ENCODE data around the gene DHRS3. TPM values are rescaled to one million over a fixed set of nuclear protein-coding genes. Genes with fewer than 3 reads are reported as not detected.

DHRS3 gene
- polyA plus RNA-seq, 1 of the 3 experiments (the other 2 are of a cell fraction) = 44.8 TPM

DNA sequence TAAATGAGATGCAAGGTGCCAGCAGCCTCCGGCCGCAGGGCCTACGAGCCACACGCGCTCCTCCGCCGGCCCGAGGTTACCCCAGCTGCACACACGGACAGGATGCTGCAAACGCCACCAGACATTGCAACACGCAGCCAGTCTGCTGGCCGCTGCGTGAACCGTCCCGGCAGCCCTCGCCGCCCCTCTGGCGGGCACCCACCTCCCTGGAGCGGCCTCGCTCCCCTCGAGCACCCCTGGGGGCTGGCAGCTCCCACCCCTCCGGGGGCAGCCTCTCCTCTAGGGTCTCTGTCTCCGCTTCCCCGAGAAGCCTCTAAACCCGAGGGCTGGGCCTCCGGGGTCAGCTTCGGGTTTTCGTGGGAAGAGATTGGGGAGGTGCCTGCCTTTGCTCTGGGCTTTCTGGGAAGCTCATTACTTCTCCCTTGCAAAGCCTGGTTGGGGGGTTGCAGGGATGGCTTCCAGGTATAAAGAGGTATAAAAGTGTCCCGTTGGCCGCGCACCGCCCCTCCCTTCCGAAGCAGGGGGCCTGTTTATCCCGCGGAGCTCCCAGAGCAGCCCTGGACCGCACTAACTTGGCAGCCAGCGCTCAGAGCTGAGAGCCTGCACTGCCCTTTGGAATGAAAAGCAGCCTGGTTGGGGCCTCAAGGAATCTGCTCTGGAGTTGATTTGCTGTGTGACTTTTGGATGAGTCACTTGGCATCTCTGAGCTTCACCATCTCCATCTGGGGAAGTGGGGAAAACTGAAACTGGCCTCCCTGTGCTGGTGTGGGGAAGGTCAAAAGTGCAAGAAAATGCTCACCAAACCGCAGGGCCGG, 21.8 kb downstream of the DHRS3 start (continued):
- TF ChIP-seq SMC3 (IDR thresholded peaks at IDR 0.05; ENCODE audit: low read depth, low read length) (0 out of 2 replicates have a peak, but pooled peaks have one; percentile 3), NRF1 (IDR thresholded peaks at IDR 0.05; ENCODE audit: low read depth, low read length) (no peak), FOXM1 (IDR thresholded peaks at IDR 0.05; ENCODE audit: low read depth) (peak; percentile 71), FOSL2 (IDR thresholded peaks at IDR 0.05; ENCODE audit: borderline replicate concordance, low read depth) (peak; percentile 93), GATA2 (CRISPR knock-in tag; IDR thresholded peaks at IDR 0.05) (no peak), YY1 (IDR thresholded peaks at IDR 0.05; ENCODE audit: low read depth) (no peak), JUND (IDR thresholded peaks at IDR 0.05) (peak; percentile 91), MEF2A (IDR thresholded peaks at IDR 0.05; ENCODE audit: borderline replicate concordance, low read depth) (peak; percentile 49; the same call in 1 of the 2 replicates), FOXJ3 (CRISPR knock-in tag; IDR thresholded peaks at IDR 0.05) (no peak), MXI1 (IDR thresholded peaks at IDR 0.05; ENCODE audit: low read depth, low read length) (peak; percentile 34; the same call in 1 of the 2 replicates), RAD21 (IDR thresholded peaks at IDR 0.05; ENCODE audit: low read length) (peak; percentile 4; the same call in 1 of the 2 replicates), GABPA (IDR thresholded peaks at IDR 0.05; ENCODE audit: low read depth) (no peak; the same call in 1 of the 2 replicates), POLR2AphosphoS5 (IDR thresholded peaks at IDR 0.05; ENCODE audit: low read depth, low read length) (peak; percentile 87), RXRA (IDR thresholded peaks at IDR 0.05; ENCODE audit: borderline replicate concordance, low read depth) (peak; percentile 100), TCF12 (IDR thresholded peaks at IDR 0.05) (peak; percentile 97), RCOR1 (IDR thresholded peaks at IDR 0.05; ENCODE audit: low read length) (peak; percentile 71), CHD2 (IDR thresholded peaks at IDR 0.05; ENCODE audit: low read length, partially characterized antibody) (no peak), ELF1 (IDR thresholded peaks at IDR 0.05) (peak; percentile 48; the same call in 1 of the 2 replicates)
- TF ChIP-seq, protein P1, sequence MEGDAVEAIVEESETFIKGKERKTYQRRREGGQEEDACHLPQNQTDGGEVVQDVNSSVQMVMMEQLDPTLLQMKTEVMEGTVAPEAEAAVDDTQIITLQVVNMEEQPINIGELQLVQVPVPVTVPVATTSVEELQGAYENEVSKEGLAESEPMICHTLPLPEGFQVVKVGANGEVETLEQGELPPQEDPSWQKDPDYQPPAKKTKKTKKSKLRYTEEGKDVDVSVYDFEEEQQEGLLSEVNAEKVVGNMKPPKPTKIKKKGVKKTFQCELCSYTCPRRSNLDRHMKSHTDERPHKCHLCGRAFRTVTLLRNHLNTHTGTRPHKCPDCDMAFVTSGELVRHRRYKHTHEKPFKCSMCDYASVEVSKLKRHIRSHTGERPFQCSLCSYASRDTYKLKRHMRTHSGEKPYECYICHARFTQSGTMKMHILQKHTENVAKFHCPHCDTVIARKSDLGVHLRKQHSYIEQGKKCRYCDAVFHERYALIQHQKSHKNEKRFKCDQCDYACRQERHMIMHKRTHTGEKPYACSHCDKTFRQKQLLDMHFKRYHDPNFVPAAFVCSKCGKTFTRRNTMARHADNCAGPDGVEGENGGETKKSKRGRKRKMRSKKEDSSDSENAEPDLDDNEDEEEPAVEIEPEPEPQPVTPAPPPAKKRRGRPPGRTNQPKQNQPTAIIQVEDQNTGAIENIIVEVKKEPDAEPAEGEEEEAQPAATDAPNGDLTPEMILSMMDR (IDR thresholded peaks at IDR 0.05) = no peak
- TF ChIP-seq, protein P2, sequence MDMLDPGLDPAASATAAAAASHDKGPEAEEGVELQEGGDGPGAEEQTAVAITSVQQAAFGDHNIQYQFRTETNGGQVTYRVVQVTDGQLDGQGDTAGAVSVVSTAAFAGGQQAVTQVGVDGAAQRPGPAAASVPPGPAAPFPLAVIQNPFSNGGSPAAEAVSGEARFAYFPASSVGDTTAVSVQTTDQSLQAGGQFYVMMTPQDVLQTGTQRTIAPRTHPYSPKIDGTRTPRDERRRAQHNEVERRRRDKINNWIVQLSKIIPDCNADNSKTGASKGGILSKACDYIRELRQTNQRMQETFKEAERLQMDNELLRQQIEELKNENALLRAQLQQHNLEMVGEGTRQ (IDR thresholded peaks at IDR 0.05; ENCODE audit: borderline replicate concordance, low read depth, low read length) = no peak
- TF ChIP-seq, protein P3, sequence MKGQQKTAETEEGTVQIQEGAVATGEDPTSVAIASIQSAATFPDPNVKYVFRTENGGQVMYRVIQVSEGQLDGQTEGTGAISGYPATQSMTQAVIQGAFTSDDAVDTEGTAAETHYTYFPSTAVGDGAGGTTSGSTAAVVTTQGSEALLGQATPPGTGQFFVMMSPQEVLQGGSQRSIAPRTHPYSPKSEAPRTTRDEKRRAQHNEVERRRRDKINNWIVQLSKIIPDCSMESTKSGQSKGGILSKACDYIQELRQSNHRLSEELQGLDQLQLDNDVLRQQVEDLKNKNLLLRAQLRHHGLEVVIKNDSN (IDR thresholded peaks at IDR 0.05; ENCODE audit: borderline replicate concordance, low read depth) = 0 out of 2 replicates have a peak, but pooled peaks have one; percentile 6
- TF ChIP-seq, protein P4, sequence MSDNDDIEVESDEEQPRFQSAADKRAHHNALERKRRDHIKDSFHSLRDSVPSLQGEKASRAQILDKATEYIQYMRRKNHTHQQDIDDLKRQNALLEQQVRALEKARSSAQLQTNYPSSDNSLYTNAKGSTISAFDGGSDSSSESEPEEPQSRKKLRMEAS (IDR thresholded peaks at IDR 0.05; ENCODE audit: low read depth) = peak; percentile 91
- TF ChIP-seq, protein P5, sequence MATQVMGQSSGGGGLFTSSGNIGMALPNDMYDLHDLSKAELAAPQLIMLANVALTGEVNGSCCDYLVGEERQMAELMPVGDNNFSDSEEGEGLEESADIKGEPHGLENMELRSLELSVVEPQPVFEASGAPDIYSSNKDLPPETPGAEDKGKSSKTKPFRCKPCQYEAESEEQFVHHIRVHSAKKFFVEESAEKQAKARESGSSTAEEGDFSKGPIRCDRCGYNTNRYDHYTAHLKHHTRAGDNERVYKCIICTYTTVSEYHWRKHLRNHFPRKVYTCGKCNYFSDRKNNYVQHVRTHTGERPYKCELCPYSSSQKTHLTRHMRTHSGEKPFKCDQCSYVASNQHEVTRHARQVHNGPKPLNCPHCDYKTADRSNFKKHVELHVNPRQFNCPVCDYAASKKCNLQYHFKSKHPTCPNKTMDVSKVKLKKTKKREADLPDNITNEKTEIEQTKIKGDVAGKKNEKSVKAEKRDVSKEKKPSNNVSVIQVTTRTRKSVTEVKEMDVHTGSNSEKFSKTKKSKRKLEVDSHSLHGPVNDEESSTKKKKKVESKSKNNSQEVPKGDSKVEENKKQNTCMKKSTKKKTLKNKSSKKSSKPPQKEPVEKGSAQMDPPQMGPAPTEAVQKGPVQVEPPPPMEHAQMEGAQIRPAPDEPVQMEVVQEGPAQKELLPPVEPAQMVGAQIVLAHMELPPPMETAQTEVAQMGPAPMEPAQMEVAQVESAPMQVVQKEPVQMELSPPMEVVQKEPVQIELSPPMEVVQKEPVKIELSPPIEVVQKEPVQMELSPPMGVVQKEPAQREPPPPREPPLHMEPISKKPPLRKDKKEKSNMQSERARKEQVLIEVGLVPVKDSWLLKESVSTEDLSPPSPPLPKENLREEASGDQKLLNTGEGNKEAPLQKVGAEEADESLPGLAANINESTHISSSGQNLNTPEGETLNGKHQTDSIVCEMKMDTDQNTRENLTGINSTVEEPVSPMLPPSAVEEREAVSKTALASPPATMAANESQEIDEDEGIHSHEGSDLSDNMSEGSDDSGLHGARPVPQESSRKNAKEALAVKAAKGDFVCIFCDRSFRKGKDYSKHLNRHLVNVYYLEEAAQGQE (IDR thresholded peaks at IDR 0.05; ENCODE audit: low read depth, low read length) = peak; percentile 74
